DND-41 (cell line): ENCODE results near the gene TRMT2B.

Experiments
- CTCF ChIP-seq: IDR thresholded peaks from 2 replicates; pipeline ENCODE4 v1.5.1; 2012; ENCODE audit warnings: borderline replicate concordance, low read length, moderate library complexity, mild to moderate bottlenecking; ENCODE audit not compliant: poor library complexity, severe bottlenecking; ENCODE audit errors: extremely low read depth
- EZH2 ChIP-seq: IDR thresholded peaks from 3 replicates; pipeline ENCODE4 v1.6.1; 2012; ENCODE audit warnings: borderline replicate concordance, low read depth, mild to moderate bottlenecking, moderate library complexity, low read length, inconsistent platforms; ENCODE audit not compliant: severe bottlenecking

GRCh38 chrX:101091817-101092216 is 39.9 kb upstream of the TRMT2B start:
- TF ChIP-seq CTCF (no peak), EZH2 (no peak)
